Lower lobe of right lung (tissue), 2 donors: ENCODE data around the gene PEX14. TPM values are rescaled to one million over a fixed set of nuclear protein-coding genes. Genes with fewer than 3 reads are reported as not detected.
"Not testable (repeated sequence)": the region's sequence is repeated elsewhere in the genome, so short reads cannot be mapped to it uniquely, and the experiment has no call there.

ENCODE experiments used
- ATAC-seq, 2 donors: fragments of 200-7000 bp; cut with Tn5 transposase; one replicate each; pipeline ENCODE4 v1.9.1; 2020 to 2022; ENCODE audit warnings: mild to moderate bottlenecking in 2 of 2, moderate library complexity in 2 of 2
- DNase-seq: peaks from one replicate; pipeline ENCODE4 v3.0.0-alpha.2; 2020
- H3K27ac ChIP-seq: fragments of 200-600 bp; one replicate; pipeline ENCODE4 v1.8.0; 2022
- H3K27me3 ChIP-seq: fragments of 200-600 bp; one replicate; pipeline ENCODE4 v1.8.0; 2022; ENCODE audit warnings: low read depth
- H3K36me3 ChIP-seq: fragments of 200-600 bp; one replicate; pipeline ENCODE4 v1.8.0; 2022; ENCODE audit warnings: mild to moderate bottlenecking
- H3K4me1 ChIP-seq: fragments of 200-600 bp; one replicate; pipeline ENCODE4 v1.8.0; 2022
- H3K4me3 ChIP-seq: fragments of 200-600 bp; one replicate; pipeline ENCODE4 v1.8.0; 2022; ENCODE audit warnings: mild to moderate bottlenecking
- H3K9me3 ChIP-seq: fragments of 200-600 bp; one replicate; pipeline ENCODE4 v1.8.0; 2022
- intact Hi-C: fragments of 100-400 bp; cut with DNase I; formaldehyde crosslinking; loops from one replicate; pipeline ENCODE4 v1.11.0; 2022
- total RNA-seq: library from RNA; stranded (reverse); fragmentation: NEBNext Ultra II Directional; extraction: Animal tissue kit (Norgen Biotek cat#: 25700); gene quantifications from one replicate; pipeline ENCODE4 v1.2.1, GENCODE V29; 2021
- TF ChIP-seq, protein P1 (sequence below): fragments of 200-600 bp; IDR thresholded peaks from one replicate; pipeline ENCODE4 v1.8.0; 2022; ENCODE audit warnings: antibody characterized with exemption, mild to moderate bottlenecking
- donor health status: DM: no; HTN: yes; CAD: no; lungs with severe emphysema.

The PEX14 gene
- total RNA-seq, 1 donor from 2014 or later: 27.9 TPM

DNA sequence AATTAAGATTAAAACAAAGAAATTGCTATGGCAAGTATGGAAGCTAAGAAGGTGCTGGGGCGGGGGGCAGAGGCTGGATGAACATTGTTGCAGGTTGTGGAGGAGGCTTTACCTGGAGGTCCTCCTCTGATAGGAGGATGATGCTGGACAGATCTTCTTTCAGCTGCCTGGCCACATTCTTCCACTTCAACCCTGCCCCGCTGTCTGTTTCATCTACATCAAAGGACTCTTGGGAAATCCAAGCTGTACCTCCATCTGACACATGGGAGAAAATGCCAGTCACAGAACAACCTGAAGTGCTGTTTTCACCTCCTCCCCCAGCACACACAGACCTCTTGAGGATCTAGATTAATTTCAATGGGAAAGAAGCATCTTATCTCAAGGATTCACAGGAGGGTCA, 7.7 kb upstream of the PEX14 start:
- peaks cover 72% of the 10 kb centered on the region for H3K36me3 ChIP-seq

DNA sequence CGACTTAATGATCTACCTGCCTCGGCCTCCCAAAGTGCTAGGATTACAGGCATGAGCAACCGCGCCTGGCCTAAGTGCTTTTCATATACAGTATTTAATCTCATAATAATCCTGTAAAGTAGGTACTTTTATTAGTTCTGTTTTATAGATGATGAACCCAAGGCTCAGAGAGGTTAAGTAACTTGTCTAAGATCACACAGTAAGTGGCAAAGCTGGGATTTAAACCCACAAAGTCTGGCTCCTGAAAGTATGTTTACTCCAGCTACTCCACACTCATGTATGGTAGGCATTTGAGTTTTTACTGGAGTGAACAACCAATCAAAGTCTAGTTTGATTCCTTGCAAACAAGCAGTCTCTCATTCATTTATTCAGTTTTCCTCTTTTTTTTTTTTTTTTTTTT, 4.7 kb upstream of the PEX14 start:
- H3K27me3 ChIP-seq: no peaks in the 10 kb centered on the region
- H3K4me3 ChIP-seq: no peak overlapping the region
- DNase-seq (no peak), ATAC-seq (no peak)
- H3K27ac ChIP-seq: no peak overlapping the region
- intact Hi-C loops: no loop called here
- H3K36me3 ChIP-seq: peaks cover 43% of the 10 kb centered on the region
- TF ChIP-seq, protein P1, sequence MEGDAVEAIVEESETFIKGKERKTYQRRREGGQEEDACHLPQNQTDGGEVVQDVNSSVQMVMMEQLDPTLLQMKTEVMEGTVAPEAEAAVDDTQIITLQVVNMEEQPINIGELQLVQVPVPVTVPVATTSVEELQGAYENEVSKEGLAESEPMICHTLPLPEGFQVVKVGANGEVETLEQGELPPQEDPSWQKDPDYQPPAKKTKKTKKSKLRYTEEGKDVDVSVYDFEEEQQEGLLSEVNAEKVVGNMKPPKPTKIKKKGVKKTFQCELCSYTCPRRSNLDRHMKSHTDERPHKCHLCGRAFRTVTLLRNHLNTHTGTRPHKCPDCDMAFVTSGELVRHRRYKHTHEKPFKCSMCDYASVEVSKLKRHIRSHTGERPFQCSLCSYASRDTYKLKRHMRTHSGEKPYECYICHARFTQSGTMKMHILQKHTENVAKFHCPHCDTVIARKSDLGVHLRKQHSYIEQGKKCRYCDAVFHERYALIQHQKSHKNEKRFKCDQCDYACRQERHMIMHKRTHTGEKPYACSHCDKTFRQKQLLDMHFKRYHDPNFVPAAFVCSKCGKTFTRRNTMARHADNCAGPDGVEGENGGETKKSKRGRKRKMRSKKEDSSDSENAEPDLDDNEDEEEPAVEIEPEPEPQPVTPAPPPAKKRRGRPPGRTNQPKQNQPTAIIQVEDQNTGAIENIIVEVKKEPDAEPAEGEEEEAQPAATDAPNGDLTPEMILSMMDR: no peak
- no peaks in the 10 kb centered on the region for H3K9me3 ChIP-seq
- peaks cover 27% of the 10 kb centered on the region for H3K4me1 ChIP-seq

More for the DNA sequence above, 7.7 kb upstream of the PEX14 start:
- Histone ChIP-seq H3K4me1 (peaks cover 19% of the 10 kb centered on the region), H3K27me3 (no peaks in the 10 kb centered on the region), H3K27ac (no peak overlapping the region), H3K9me3 (no peaks in the 10 kb centered on the region), H3K4me3 (no peak overlapping the region)
- TF ChIP-seq, protein P1: no peak
- ATAC-seq (no peak), DNase-seq (no peak)
- intact Hi-C loops: no loop called here

DNA sequence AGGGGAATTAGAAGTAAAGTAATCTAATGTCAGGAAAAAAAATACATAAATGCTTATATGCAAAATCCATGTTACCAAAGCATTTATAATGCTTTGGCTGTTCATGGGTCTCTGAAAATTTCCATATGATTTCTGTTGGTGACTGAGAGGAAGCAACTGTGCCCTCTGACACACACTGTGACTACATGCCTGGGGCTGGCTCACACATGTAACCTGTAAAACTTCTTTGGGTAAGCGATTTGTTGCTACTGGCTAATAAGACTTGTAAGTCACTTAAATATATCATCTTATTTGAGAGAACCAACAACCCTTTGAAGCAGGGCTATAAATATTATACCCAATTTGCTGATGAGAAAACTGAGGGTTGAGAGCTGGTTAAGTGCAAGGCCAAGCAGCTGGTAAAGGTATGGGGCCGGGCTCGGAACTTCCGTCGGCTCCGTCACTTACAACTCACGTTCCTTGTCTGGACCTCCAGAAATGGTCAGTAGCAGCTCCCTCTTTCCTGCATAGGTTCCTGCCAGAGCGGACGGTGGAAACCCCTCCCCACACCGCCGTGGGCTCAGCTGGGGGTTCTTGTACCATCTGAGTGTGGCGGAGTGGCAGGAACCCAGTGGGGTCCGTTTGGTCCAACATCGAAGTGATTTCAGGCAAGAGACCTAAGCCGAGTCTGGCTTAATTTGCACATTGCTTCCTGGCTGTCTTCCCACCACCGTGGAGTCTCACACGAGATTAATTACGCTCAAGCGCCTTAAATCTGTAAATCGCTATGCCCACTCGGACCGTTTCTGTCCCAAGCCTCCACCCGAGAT, 3.1 kb upstream of the PEX14 start:
- H3K27me3 ChIP-seq: no peaks in the 10 kb centered on the region
- ATAC-seq: no peak
- TF ChIP-seq, protein P1: no peak
- intact Hi-C loops: no loop called here
- H3K36me3 ChIP-seq: peaks cover 27% of the 10 kb centered on the region
- H3K4me3 ChIP-seq: peak overlapping the region; percentile 86
- peaks cover 39% of the 10 kb centered on the region for H3K4me1 ChIP-seq
- H3K9me3 ChIP-seq: no peaks in the 10 kb centered on the region
- DNase-seq: no peak
- H3K27ac ChIP-seq: peak overlapping the region; percentile 77

DNA sequence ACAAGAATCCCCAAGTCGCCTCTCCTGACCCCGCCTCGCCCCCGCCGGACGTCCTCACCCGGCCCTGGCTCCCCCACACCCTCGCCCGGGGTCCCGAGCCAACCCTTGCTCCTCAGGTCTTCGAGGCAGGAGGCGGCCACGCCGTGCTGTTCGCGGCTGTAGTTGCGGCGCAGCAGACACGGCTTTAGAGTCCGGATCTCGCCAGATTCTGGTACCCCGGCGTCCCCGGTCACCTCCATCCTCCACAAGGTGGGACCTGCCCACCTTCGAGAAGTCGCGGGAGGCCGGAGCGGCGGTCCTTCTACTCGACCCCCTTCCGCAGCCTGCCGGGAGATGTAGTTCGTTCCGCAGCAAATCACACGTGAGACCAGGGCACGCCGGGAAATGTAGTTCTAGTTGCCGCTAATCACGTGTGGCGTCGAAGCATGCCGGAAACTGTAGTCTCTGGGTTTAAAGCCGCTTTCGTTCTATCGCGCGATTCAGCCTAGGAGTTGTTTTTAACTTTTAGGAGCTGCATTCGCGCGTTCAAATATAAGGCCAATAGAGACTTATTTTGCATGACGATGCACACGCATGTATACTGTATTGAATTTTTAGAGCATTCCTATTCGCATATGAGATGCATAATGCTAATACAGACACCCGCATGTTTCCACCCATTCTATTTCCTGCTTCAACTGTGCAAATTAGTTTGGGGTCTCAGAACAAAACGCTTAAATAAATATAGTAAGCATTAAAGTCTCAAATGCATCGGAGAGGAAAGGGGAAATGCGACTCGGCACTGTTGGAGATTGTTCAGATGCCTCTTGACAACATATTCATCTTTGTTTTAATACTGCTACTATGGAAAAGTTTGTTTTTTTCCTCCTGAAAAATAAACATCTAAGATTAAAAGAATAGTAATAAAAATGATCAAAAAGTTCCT, 2.3 kb upstream of the PEX14 start, which contains the start of gene DFFA:
DFFA (minus strand) TSS at position 310 of the 925 bp plus-strand sequence; CDS start at position 239, 71 bp downstream.
- intact Hi-C loops: no loop called here
- Histone ChIP-seq H3K4me3 (peak within 1 kb of the TSS; percentile 86), H3K36me3 (peaks cover 18% of the 10 kb centered on the region), H3K27me3 (no peaks in the 10 kb centered on the region), H3K9me3 (no peaks in the 10 kb centered on the region), H3K4me1 (peaks cover 43% of the 10 kb centered on the region), H3K27ac (peak within 1 kb of the TSS; percentile 77)
- TF ChIP-seq, protein P1: no peak
- ATAC-seq: peak; percentile 92 to 94
- DNase-seq: peak; percentile 95

- Histone ChIP-seq H3K27me3 (no peaks in the 10 kb centered on the region), H3K27ac (peak overlapping the region; percentile 77), H3K36me3 (peaks cover 11% of the 10 kb centered on the region), H3K4me3 (peak overlapping the region; percentile 86), H3K4me1 (peaks cover 49% of the 10 kb centered on the region), H3K9me3 (no peaks in the 10 kb centered on the region)
- DNase-seq: no peak
- intact Hi-C loops: no loop called here
- TF ChIP-seq, protein P1: no peak
- ATAC-seq: no peak
Measured at GRCh38 chr1:10473145-10473765, 1.5 kb upstream of the PEX14 start.

DNA sequence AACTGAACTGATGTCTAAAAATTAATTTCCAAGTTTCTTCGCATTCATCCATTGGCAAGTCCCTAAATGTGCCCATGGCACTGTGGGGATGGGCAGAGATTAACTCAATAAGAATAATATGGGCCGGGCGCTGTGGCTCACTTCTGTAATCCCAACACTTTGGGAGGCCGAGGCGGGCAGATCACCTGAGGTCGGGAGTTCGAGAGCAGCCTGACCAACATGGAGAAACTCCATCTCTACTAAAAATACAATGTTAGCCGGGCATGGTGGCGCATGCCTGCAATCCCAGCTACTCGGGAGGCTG, 489 bp upstream of the PEX14 start:
- H3K9me3 ChIP-seq, ATAC-seq, intact Hi-C loops, H3K27me3 ChIP-seq, H3K36me3 ChIP-seq, DNase-seq: not testable (repeated sequence)
- H3K4me3 ChIP-seq: peak overlapping the region; percentile 98
- peak overlapping the region; percentile 82 for H3K27ac ChIP-seq
- peaks cover 49% of the 10 kb centered on the region for H3K4me1 ChIP-seq
